Gastrocnemius medialis (tissue), 4 donors: ENCODE results near the gene MICU1. TPM values are rescaled to one million over a fixed set of nuclear protein-coding genes. Genes with fewer than 3 reads are reported as not detected.

Experiments used
- ATAC-seq, 2 donors: fragments of 150-250 bp; one replicate each; pipeline ENCODE4 v1.9.1; 2016
- DNase-seq, 2 donors: peaks; one replicate each; pipeline ENCODE4 v3.0.0-alpha.2; 2019
- H3K27ac ChIP-seq, 4 donors: fragments of 200-600 bp; sonication (generic); 1 replicate in 1 of 4; 2 replicates in 3 of 4; pipeline ENCODE4 v1.5.1; 2016 to 2018; ENCODE audit warnings: mild to moderate bottlenecking in 2 of 4, moderate library complexity in 1 of 4
- H3K27me3 ChIP-seq, 3 donors: fragments of 200-600 bp; sonication (generic) in 2 of 3; 1 replicate in 1 of 3; 2 replicates in 2 of 3; pipeline versions ENCODE4 v1.5.1 to v1.6.0; 2016 to 2019; ENCODE audit warnings: mild to moderate bottlenecking in 1 of 3, moderate library complexity in 1 of 3
- H3K36me3 ChIP-seq, 2 donors: fragments of 200-600 bp; sonication (generic) in 1 of 2; one replicate each; pipeline ENCODE4 v1.5.1; 2017 to 2018
- H3K4me1 ChIP-seq, 2 donors: fragments of 200-600 bp; sonication (generic) in 1 of 2; one replicate each; pipeline ENCODE4 v1.5.1; 2016 to 2017; ENCODE audit warnings: mild to moderate bottlenecking in 2 of 2
- H3K4me3 ChIP-seq, 4 donors: fragments of 200-600 bp; sonication (generic) in 3 of 4; 1 replicate in 1 of 4; 2 replicates in 3 of 4; pipeline ENCODE4 v1.5.1; 2016 to 2019; ENCODE audit warnings: mild to moderate bottlenecking in 2 of 4
- H3K9me3 ChIP-seq, 3 donors: fragments of 200-600 bp; sonication (generic) in 2 of 3; 1 replicate in 1 of 3; 2 replicates in 2 of 3; pipeline ENCODE4 v1.5.1; 2016 to 2019
- POLR2A ChIP-seq, 2 donors: fragments of 450-650 bp; IDR thresholded peaks; one replicate each; pipeline ENCODE4 v1.6.1; 2017; ENCODE audit warnings: antibody characterized with exemption in 2 of 2, mild to moderate bottlenecking in 2 of 2, moderate library complexity in 2 of 2
- in situ Hi-C, 4 donors: fragments of 200-750 bp; cut with MboI; loops; one replicate each; pipeline versions ENCODE4 v1.15.0 to v1.8.0; 2017; ENCODE audit warnings: low sequenced_read_pairs in 4 of 4
- intact Hi-C: fragments of 100-400 bp; cut with DNase I; formaldehyde crosslinking; loops from one replicate; pipeline ENCODE4 v1.15.1; 2023; ENCODE audit warnings: low total_unique reads
- total RNA-seq, 4 donors: library from RNA; depleted of rRNA; stranded (reverse); fragments of >200 nt; gene quantifications; one replicate each; pipeline versions ENCODE4 v1.1.0 to v1.2.3, GENCODE V29; 2016
- TF ChIP-seq, protein P1 (sequence below), 5 experiments: fragments of 450-650 bp in 3 of 5; fragments of 200-600 bp in 2 of 5; sonication (generic) in 2 of 5; IDR thresholded peaks in 4 of 5; conservative IDR thresholded peaks in 1 of 5; 1 replicate in 4 of 5; 2 replicates in 1 of 5; pipeline ENCODE4 v1.5.1; 2016 to 2019; ENCODE audit warnings: antibody characterized with exemption in 5 of 5, mild to moderate bottlenecking in 3 of 5, moderate library complexity in 3 of 5

MICU1 gene
- total RNA-seq, 4 donors from 2014 or later, result 42.7 to 62.2 (median 51.9) TPM

DNA sequence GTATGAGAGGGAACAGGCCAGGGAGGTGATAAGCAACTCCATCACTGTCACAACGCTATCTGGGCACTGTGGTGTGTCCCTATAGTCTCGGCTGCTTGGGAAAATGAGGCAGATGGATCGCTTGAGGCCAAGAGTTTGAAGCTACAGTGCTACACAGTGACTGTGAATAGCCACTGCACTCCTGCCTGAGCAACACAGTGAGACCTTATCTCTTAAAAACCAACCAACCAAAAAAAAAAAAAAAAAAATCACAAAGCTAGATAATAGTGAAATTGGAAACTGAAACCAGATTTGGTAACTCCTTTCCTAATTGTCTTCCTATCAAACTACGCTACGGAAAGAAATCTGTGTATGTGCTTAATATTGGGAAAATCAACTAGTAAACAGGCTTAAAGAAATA is 14.1 kb downstream of the MICU1 start:
- intact Hi-C loops (no loop called here), in situ Hi-C loops (no loop called here)
- TF ChIP-seq, protein P1, sequence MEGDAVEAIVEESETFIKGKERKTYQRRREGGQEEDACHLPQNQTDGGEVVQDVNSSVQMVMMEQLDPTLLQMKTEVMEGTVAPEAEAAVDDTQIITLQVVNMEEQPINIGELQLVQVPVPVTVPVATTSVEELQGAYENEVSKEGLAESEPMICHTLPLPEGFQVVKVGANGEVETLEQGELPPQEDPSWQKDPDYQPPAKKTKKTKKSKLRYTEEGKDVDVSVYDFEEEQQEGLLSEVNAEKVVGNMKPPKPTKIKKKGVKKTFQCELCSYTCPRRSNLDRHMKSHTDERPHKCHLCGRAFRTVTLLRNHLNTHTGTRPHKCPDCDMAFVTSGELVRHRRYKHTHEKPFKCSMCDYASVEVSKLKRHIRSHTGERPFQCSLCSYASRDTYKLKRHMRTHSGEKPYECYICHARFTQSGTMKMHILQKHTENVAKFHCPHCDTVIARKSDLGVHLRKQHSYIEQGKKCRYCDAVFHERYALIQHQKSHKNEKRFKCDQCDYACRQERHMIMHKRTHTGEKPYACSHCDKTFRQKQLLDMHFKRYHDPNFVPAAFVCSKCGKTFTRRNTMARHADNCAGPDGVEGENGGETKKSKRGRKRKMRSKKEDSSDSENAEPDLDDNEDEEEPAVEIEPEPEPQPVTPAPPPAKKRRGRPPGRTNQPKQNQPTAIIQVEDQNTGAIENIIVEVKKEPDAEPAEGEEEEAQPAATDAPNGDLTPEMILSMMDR (IDR thresholded peaks at IDR 0.05 in 4 of 5, conservative IDR thresholded peaks at IDR 0.05 in 1 of 5), result no peak
- no peak for TF ChIP-seq POLR2A (IDR thresholded peaks at IDR 0.05)
- Histone ChIP-seq H3K27ac (peak overlapping the region; percentile 31 to 70 (median 60)), H3K27me3 (no peaks in the 10 kb centered on the region), H3K9me3 (no peaks in the 10 kb centered on the region), H3K4me3 (peak overlapping the region; percentile 12 to 35 (median 26)), H3K36me3 (no peaks in the 10 kb centered on the region), H3K4me1 (peaks cover 10 to 12% of the 10 kb centered on the region in 2 donors)
- ATAC-seq, result no peak
- DNase-seq, result no peak

DNA sequence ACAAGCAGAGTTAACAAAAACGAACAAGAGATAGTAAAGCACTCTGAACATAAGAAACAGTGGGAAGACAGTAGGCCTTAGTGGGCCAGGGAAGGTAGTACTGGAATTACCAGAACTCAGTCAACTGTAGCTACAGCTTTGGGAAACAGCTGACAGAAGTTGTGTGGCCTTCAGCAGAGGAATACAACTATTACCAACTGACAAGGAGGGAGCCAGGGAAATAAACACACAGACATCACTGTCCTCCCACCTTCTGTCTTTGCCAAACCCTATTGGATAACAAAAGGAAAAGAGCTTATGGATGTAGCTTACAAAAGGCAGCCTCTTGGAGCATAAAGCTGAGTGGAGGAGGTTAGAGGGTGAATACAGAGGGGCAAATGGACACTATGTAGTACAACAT is 15.4 kb downstream of the MICU1 start:
- in situ Hi-C loops, result no loop called here
- DNase-seq (no peak), ATAC-seq (no peak)
- Histone ChIP-seq H3K27ac (peak overlapping the region in 1 of 4 donors; percentile 46), H3K4me1 (peaks cover 8 to 12% of the 10 kb centered on the region in 2 donors), H3K9me3 (no peaks in the 10 kb centered on the region), H3K4me3 (no peak overlapping the region), H3K36me3 (no peaks in the 10 kb centered on the region), H3K27me3 (no peaks in the 10 kb centered on the region)
- TF ChIP-seq POLR2A (IDR thresholded peaks at IDR 0.05), result no peak
- TF ChIP-seq, protein P1 (IDR thresholded peaks at IDR 0.05 in 4 of 5, conservative IDR thresholded peaks at IDR 0.05 in 1 of 5), result no peak
- intact Hi-C loops, result no loop called here

DNA sequence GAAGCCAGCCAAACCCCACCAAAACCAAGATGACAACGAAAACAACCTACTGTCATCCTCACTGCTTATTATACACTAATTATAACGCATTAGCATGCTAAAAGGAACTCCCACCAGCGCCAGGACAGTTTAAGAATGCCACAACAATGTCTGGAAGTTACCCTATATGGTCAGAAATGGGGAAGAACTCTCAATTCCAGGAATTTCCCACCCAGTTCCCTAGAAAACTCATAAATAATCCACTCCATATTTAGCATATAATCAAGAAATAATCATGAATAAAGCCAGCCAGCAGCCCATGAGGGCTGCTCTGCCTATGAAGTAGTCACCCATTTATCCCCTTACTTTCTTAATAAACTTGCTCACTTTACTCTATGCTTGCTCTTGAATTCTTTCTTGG is 20.8 kb downstream of the MICU1 start:
- TF ChIP-seq POLR2A (IDR thresholded peaks at IDR 0.05), result no peak
- TF ChIP-seq, protein P1 (IDR thresholded peaks at IDR 0.05 in 4 of 5, conservative IDR thresholded peaks at IDR 0.05 in 1 of 5), result no peak
- H3K4me3 ChIP-seq, result no peak overlapping the region
- no peak overlapping the region for H3K27ac ChIP-seq
- H3K4me1 ChIP-seq, result peaks cover 0 to 5% of the 10 kb centered on the region in 2 donors
- H3K36me3 ChIP-seq, result no peaks in the 10 kb centered on the region
- in situ Hi-C loops, result no loop called here
- DNase-seq (no peak), ATAC-seq (no peak)
- H3K27me3 ChIP-seq, result no peaks in the 10 kb centered on the region
- H3K9me3 ChIP-seq, result no peaks in the 10 kb centered on the region
- intact Hi-C loops, result no loop called here

DNA sequence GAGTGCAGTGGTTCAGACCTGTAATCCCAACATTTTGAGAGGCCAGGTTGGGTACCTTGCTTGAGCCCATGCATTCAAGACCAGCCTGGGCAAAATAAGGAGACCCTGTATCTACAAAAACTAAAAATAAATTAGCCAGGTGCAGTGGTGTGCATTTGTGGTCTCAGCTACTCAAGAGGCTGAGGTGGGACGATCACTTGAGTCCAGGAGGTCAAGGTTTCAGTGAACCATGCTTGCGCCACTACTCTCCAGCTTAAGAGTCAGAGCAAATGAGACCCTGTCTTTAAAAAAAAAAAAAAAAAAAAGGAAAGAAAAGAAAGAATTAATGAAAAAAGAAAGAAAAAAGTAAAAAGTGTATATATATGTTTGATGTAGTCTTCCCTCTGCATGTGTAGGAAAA is 24.7 kb downstream of the MICU1 start:
- no peak for ATAC-seq
- peaks cover 4 to 10% of the 10 kb centered on the region in 2 donors for H3K4me1 ChIP-seq
- intact Hi-C loops, result no loop called here

More for the DNA sequence above, 24.7 kb downstream of the MICU1 start:
- DNase-seq, result no peak
- Histone ChIP-seq H3K9me3 (no peaks in the 10 kb centered on the region), H3K27ac (no peak overlapping the region), H3K4me3 (no peak overlapping the region), H3K27me3 (no peaks in the 10 kb centered on the region), H3K36me3 (no peaks in the 10 kb centered on the region)
- TF ChIP-seq, protein P1 (IDR thresholded peaks at IDR 0.05 in 4 of 5, conservative IDR thresholded peaks at IDR 0.05 in 1 of 5), result no peak
- TF ChIP-seq POLR2A (IDR thresholded peaks at IDR 0.05), result no peak
- in situ Hi-C loops, result no loop called here
